Smooth muscle cell (in vitro differentiated cells): ENCODE data around the gene PITPNM1. TPM values are rescaled to one million over a fixed set of nuclear protein-coding genes. Genes with fewer than 3 reads are reported as not detected.

Experiments
- DNase-seq: peaks from one replicate; lab custom pipeline; 2025; ENCODE audit not compliant: unreplicated experiment; lab: John Stamatoyannopoulos, UW
- H2AFZ ChIP-seq: fragments of 200-600 bp; sonication (generic); 2 replicates; pipeline ENCODE4 v1.6.0; 2016; ENCODE audit warnings: antibody characterized with exemption, low read depth, mild to moderate bottlenecking
- H3F3A ChIP-seq: fragments of 200-600 bp; sonication (generic); 2 replicates; pipeline ENCODE4 v1.6.0; 2017; ENCODE audit warnings: antibody characterized with exemption, low read depth
- H3K27ac ChIP-seq: fragments of 200-600 bp; sonication (generic); 2 replicates; pipeline ENCODE4 v1.5.1; 2016; ENCODE audit warnings: low read depth, mild to moderate bottlenecking
- H3K27me3 ChIP-seq: fragments of 200-600 bp; sonication (generic); 2 replicates; pipeline ENCODE4 v1.6.1; 2016; ENCODE audit warnings: low read depth, mild to moderate bottlenecking
- H3K36me3 ChIP-seq: fragments of 200-600 bp; sonication (generic); 2 replicates; pipeline ENCODE4 v1.5.1; 2016; ENCODE audit warnings: low read depth
- H3K4me1 ChIP-seq: fragments of 200-600 bp; sonication (generic); 2 replicates; pipeline ENCODE4 v1.5.1; 2016; ENCODE audit warnings: low read depth
- H3K4me2 ChIP-seq: fragments of 200-600 bp; sonication (generic); 2 replicates; pipeline ENCODE4 v1.6.0; 2016; ENCODE audit warnings: mild to moderate bottlenecking
- H3K4me3 ChIP-seq: fragments of 200-600 bp; sonication (generic); 2 replicates; pipeline ENCODE4 v1.5.1; 2016; ENCODE audit warnings: mild to moderate bottlenecking
- H3K79me2 ChIP-seq: fragments of 200-600 bp; sonication (generic); 2 replicates; pipeline ENCODE4 v1.6.0; 2016; ENCODE audit warnings: low read depth, mild to moderate bottlenecking
- H3K9ac ChIP-seq: fragments of 200-600 bp; sonication (generic); 2 replicates; pipeline ENCODE4 v1.6.0; 2016; ENCODE audit warnings: low read depth
- H3K9me3 ChIP-seq: fragments of 200-600 bp; sonication (generic); replicated peaks from 2 replicates; pipeline ENCODE4 v1.5.1; 2016; ENCODE audit warnings: low read depth
- H4K20me1 ChIP-seq: fragments of 200-600 bp; sonication (generic); 2 replicates; pipeline ENCODE4 v1.6.0; 2016; ENCODE audit warnings: low read depth
- CTCF ChIP-seq: fragments of 200-600 bp; sonication (generic); IDR thresholded peaks from 2 replicates; pipeline ENCODE4 v1.5.1; 2017; ENCODE audit warnings: borderline replicate concordance, mild to moderate bottlenecking, antibody characterized with exemption; ENCODE audit not compliant: insufficient read depth, poor library complexity, severe bottlenecking
- WGBS: methylation state at CpG from one replicate; pipeline ENCODE4 v1.1.7; 2016; ENCODE audit warnings: low lambda C conversion rate; 5-methylcytosine and 5-hydroxymethylcytosine counted together
- polyA plus RNA-seq: library from polyadenylated mRNA; unstranded; fragments of >200 nt; fragmentation: Nextera tagmentation; extraction: Ambion mirVana; gene quantifications from 2 replicates; pipeline ENCODE4 v1.2.1, GENCODE V29; 2016
- total RNA-seq: library from RNA; depleted of rRNA; stranded (reverse); fragments of >200 nt; gene quantifications from 2 replicates; pipeline ENCODE4 v1.2.3, GENCODE V29; 2014

PITPNM1 gene
- total and polyA plus RNA-seq, 2 experiments from 2014 or later: 27.6 to 35.0 TPM

DNA sequence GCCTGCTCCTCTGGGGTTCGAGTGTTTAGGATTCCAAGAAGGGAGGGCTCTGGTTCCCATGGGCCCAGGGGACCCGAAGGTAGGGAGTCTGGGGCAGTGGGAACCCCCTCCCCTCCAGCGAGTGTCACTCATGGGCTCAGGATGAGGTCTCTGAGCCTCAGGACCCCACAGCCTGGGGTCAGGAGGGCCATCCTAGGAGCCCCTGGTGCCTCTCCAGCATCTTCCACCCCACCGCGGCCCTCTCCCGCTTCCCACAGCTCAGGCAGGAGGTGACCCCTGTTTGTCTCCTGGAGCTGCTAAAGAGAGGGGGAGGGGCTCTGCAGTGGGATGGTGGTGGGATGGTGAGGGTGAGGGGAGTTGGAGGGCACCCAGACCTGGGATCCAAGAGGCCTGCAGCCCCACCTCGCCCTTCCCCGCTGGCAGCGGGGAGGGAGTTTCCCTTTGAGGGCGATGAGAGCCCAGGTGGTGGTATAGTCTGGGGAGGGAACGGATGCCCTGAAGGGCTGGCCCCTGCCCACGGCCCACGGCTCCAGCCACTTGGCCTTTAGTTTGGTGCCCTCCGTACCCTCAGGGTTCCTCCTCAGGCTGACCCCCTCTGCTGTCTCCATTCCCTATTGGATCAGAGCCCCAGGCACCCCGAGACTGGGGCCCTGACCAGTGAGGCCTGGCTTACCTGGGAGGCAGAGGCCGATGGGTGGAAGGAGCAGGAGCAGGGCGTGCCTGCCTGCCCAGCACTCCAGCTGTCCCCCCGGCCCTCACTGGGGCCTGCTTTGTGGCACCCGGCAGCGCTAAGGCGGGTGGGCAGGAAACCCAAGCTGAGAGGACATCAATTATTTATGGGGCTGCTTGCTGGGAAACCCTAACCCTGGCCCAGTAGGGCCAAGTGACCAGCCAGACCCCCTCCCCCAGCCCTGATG is 51.1 kb downstream of the PITPNM1 start:
- no peak overlapping the region for H3K4me2 ChIP-seq

DNA sequence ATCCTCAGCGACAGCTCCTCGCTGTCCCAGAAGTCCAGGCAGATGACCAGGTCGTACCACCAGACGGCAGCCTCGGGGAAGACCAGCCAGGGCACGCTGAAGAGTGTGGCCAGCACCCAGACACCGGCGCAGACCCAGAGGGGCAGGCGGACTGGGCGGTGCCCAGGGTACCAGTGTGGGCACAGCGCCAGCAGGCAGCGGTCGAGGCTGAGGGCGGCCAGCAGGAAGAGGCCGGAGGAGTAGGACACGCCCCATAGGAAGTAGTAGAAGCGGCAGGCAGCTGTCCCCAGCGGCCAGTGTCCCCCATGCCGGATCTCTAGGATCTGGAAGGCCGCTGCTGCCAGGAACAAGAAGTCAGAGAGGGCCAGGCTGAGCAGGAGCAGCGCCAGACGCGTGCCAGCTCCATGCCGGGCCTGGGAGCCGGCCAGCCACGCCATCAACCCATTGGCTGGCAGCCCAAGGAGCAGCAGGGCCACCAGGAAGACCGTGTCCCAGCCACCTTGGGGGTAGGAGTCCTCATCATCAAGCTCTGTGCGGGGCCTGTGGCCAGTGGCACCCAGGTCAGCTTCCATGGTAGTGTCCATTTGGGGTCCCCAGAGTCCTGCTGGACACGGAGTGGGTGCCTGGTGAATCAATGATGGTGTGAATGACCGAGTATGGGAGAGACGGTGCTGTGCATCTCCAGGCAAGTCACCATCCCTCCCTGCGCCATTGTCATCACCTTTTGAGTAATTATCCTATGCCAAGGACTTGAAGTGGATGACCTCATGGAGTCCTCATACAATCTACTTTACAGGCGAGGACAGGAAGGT is 52.8 kb downstream of the PITPNM1 start, which contains the start of gene GPR152:
GPR152 (minus strand) TSS at position 589 of the 812 bp plus-strand sequence; CDS start at position 584, 5 bp downstream.
- DNase-seq: no peak
- Histone ChIP-seq H2AFZ (no peak within 1 kb of the TSS), H3K9me3 (no peaks in the 10 kb centered on the region), H3K4me3 (no peak within 1 kb of the TSS), H3K9ac (no peak within 1 kb of the TSS), H4K20me1 (no peaks in the 10 kb centered on the region), H3K79me2 (no peaks in the 10 kb centered on the region), H3K4me1 (no peaks in the 10 kb centered on the region), H3K36me3 (no peaks in the 10 kb centered on the region), H3F3A (no peaks in the 10 kb centered on the region), H3K4me2 (no peak within 1 kb of the TSS), H3K27ac (no peak within 1 kb of the TSS), H3K27me3 (no peaks in the 10 kb centered on the region)
- WGBS: 94% methylated on average over 33 of the region's 33 CpGs
- TF ChIP-seq CTCF: no peak

More for the DNA sequence above, 51.1 kb downstream of the PITPNM1 start:
- H3K27ac ChIP-seq: no peak overlapping the region
- no peak for TF ChIP-seq CTCF
- no peaks in the 10 kb centered on the region for H3K36me3 ChIP-seq
- 97% methylated on average over 18 of the region's 21 CpGs for WGBS
- no peaks in the 10 kb centered on the region for H3K4me1 ChIP-seq
- no peak overlapping the region for H3K9ac ChIP-seq
- H3F3A ChIP-seq: no peaks in the 10 kb centered on the region
- H3K79me2 ChIP-seq: no peaks in the 10 kb centered on the region
- H3K27me3 ChIP-seq: no peaks in the 10 kb centered on the region
- H3K9me3 ChIP-seq: no peaks in the 10 kb centered on the region
- H2AFZ ChIP-seq: no peak overlapping the region
- no peaks in the 10 kb centered on the region for H4K20me1 ChIP-seq
- no peak overlapping the region for H3K4me3 ChIP-seq
- DNase-seq: no peak

DNA sequence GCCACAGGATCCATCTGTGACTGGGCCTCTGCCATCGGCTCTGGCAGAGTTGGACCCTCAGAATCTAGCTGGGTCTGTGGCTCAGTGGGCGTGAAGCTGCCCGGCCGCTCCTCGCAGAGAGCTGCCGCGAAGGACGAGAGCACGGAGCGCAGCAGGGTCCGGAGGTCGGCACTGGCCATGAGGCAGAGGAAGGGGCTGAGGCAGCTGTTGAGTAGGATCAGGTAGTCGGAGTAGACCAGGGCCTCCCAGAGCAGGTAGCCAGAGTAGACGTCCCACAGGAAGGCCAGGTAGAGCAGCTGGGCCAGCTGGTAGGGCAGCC is 53.5 kb downstream of the PITPNM1 start:
- H2AFZ ChIP-seq: no peak overlapping the region

More for the DNA sequence above, 53.5 kb downstream of the PITPNM1 start:
- Histone ChIP-seq H3K4me3 (no peak overlapping the region), H3K27me3 (no peaks in the 10 kb centered on the region), H3F3A (no peaks in the 10 kb centered on the region), H3K79me2 (no peaks in the 10 kb centered on the region), H3K9ac (no peak overlapping the region), H3K4me1 (no peaks in the 10 kb centered on the region), H4K20me1 (no peaks in the 10 kb centered on the region), H3K4me2 (no peak overlapping the region), H3K9me3 (no peaks in the 10 kb centered on the region), H3K27ac (no peak overlapping the region), H3K36me3 (no peaks in the 10 kb centered on the region)
- TF ChIP-seq CTCF: no peak
- no peak for DNase-seq
- 96% methylated on average over 14 of the region's 14 CpGs for WGBS
